ENCODE measurements around the gene ACACB. TPM values are rescaled to one million over a fixed set of nuclear protein-coding genes. Genes with fewer than 3 reads are reported as not detected.
"Not testable (repeated sequence)": the region's sequence is repeated elsewhere in the genome, so short reads cannot be mapped to it uniquely, and the experiment has no call there.

ACACB gene
- total RNA-seq, 1 experiment from 2014 or later, result 1.6 TPM

- DNase-seq (ENCODE audit: low read depth), result no peak
- in situ Hi-C loops (cut with HindIII; ENCODE audit: low pct_unique_long_range_greater_than_20kb, low sequenced_read_pairs), result no loop called here
Observed at GRCh38 chr12:109131154-109132050, 15.0 kb downstream of the ACACB start.

- in situ Hi-C loops (cut with HindIII; ENCODE audit: low pct_unique_long_range_greater_than_20kb, low sequenced_read_pairs), result no loop called here
- DNase-seq (ENCODE audit: low read depth), result no peak
Observed at GRCh38 chr12:109134186-109134917, 18.0 kb downstream of the ACACB start.

- no peak for DNase-seq (ENCODE audit: low read depth)
- in situ Hi-C loops (cut with HindIII; ENCODE audit: low pct_unique_long_range_greater_than_20kb, low sequenced_read_pairs), result no loop called here
Observed at GRCh38 chr12:109137055-109137454, 20.7 kb downstream of the ACACB start.

GRCh38 chr12:109139360-109139759, 23.0 kb downstream of the ACACB start:
- in situ Hi-C loops (cut with HindIII; ENCODE audit: low pct_unique_long_range_greater_than_20kb, low sequenced_read_pairs), result no loop called here
- no peak for DNase-seq (ENCODE audit: low read depth)

GRCh38 chr12:109139791-109140190, 23.4 kb downstream of the ACACB start:
- in situ Hi-C loops (cut with HindIII; ENCODE audit: low pct_unique_long_range_greater_than_20kb, low sequenced_read_pairs), result no loop called here
- DNase-seq (ENCODE audit: low read depth), result no peak

GRCh38 chr12:109140560-109140959, 24.2 kb downstream of the ACACB start:
- no peak for DNase-seq (ENCODE audit: low read depth)
- in situ Hi-C loops (cut with HindIII; ENCODE audit: low pct_unique_long_range_greater_than_20kb, low sequenced_read_pairs), result no loop called here

GRCh38 chr12:109144224-109144623, 27.8 kb downstream of the ACACB start:
- in situ Hi-C loops (cut with HindIII; ENCODE audit: low pct_unique_long_range_greater_than_20kb, low sequenced_read_pairs), result no loop called here
- no peak for DNase-seq (ENCODE audit: low read depth)

GRCh38 chr12:109147126-109147525, 30.7 kb downstream of the ACACB start:
- in situ Hi-C loops (cut with HindIII; ENCODE audit: low pct_unique_long_range_greater_than_20kb, low sequenced_read_pairs); DNase-seq (ENCODE audit: low read depth): not testable (repeated sequence)

- in situ Hi-C loops (cut with HindIII; ENCODE audit: low pct_unique_long_range_greater_than_20kb, low sequenced_read_pairs), result no loop called here
- no peak for DNase-seq (ENCODE audit: low read depth)
Observed at GRCh38 chr12:109147954-109148353, 31.6 kb downstream of the ACACB start.

GRCh38 chr12:109150124-109150640, 33.8 kb downstream of the ACACB start:
- DNase-seq (ENCODE audit: low read depth), result no peak
- in situ Hi-C loops (cut with HindIII; ENCODE audit: low pct_unique_long_range_greater_than_20kb, low sequenced_read_pairs), result no loop called here

- in situ Hi-C loops (cut with HindIII; ENCODE audit: low pct_unique_long_range_greater_than_20kb, low sequenced_read_pairs), result no loop called here
- DNase-seq (ENCODE audit: low read depth), result no peak
Observed at GRCh38 chr12:109151457-109151856, 35.1 kb downstream of the ACACB start.

- DNase-seq (ENCODE audit: low read depth), result peak; percentile 19
- in situ Hi-C loops (cut with HindIII; ENCODE audit: low pct_unique_long_range_greater_than_20kb, low sequenced_read_pairs), result no loop called here
Observed at GRCh38 chr12:109153821-109154441, 37.5 kb downstream of the ACACB start.

- in situ Hi-C loops (cut with HindIII; ENCODE audit: low pct_unique_long_range_greater_than_20kb, low sequenced_read_pairs), result no loop called here
- DNase-seq (ENCODE audit: low read depth), result peak; percentile 83
Observed at GRCh38 chr12:109154451-109155438, 38.4 kb downstream of the ACACB start.

- DNase-seq (ENCODE audit: low read depth), result no peak
- in situ Hi-C loops (cut with HindIII; ENCODE audit: low pct_unique_long_range_greater_than_20kb, low sequenced_read_pairs), result no loop called here
Observed at GRCh38 chr12:109156036-109156435, 39.6 kb downstream of the ACACB start.

- in situ Hi-C loops (cut with HindIII; ENCODE audit: low pct_unique_long_range_greater_than_20kb, low sequenced_read_pairs), result no loop called here
- DNase-seq (ENCODE audit: low read depth), result no peak
Observed at GRCh38 chr12:109156586-109156985, 40.2 kb downstream of the ACACB start.

- DNase-seq (ENCODE audit: low read depth), result no peak
- in situ Hi-C loops (cut with HindIII; ENCODE audit: low pct_unique_long_range_greater_than_20kb, low sequenced_read_pairs), result no loop called here
Observed at GRCh38 chr12:109157986-109158385, 41.6 kb downstream of the ACACB start.

GRCh38 chr12:109160433-109160832, 44.0 kb downstream of the ACACB start:
- in situ Hi-C loops (cut with HindIII; ENCODE audit: low pct_unique_long_range_greater_than_20kb, low sequenced_read_pairs), result no loop called here
- no peak for DNase-seq (ENCODE audit: low read depth)

GRCh38 chr12:109160873-109161272, 44.5 kb downstream of the ACACB start:
- no peak for DNase-seq (ENCODE audit: low read depth)
- in situ Hi-C loops (cut with HindIII; ENCODE audit: low pct_unique_long_range_greater_than_20kb, low sequenced_read_pairs), result no loop called here
